ENCODE results near the gene CD2AP.

The CD2AP gene

GRCh38 chr6:47519279-47519678, 41.7 kb downstream of the CD2AP start:
- no peak for TF ChIP-seq PAX5 (IDR thresholded peaks at IDR 0.05; ENCODE audit: insufficient read depth, low read length, severe bottlenecking)
- no peak for TF ChIP-seq TAF1 (IDR thresholded peaks at IDR 0.05; ENCODE audit: low read depth, low read length)
- TF ChIP-seq POU2F2 (IDR thresholded peaks at IDR 0.05; ENCODE audit: low read depth, low read length): no peak
- no peak for TF ChIP-seq SPI1 (IDR thresholded peaks at IDR 0.05; ENCODE audit: low read depth, low read length)
- TF ChIP-seq POLR2AphosphoS5 (IDR thresholded peaks at IDR 0.05; ENCODE audit: low read depth, low read length): no peak
- DNase-seq (ENCODE audit: insufficient read length, low spot score): no peak
- FAIRE-seq: no peak

DNA sequence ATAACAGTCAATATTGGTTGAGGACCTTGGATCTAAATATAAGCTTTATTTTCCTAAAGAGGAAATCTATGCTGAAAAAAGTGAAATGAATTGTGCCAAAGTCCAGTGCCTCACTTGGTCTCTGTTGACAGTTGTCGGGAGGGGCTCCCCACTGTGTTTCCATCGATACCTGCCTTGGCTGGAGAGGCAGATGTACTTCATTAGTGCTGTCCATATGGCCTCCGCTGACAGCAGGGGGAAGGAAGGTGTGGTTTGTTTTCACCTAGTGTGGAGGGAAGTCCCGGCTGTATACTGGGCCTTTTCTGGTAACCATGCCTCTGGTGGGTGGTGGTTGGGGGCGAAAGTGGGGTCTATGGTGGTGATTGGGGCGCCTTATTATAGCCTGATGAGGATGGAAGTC, 42.7 kb downstream of the CD2AP start:
- peak; percentile 28 for FAIRE-seq
- TF ChIP-seq POLR2A (IDR thresholded peaks at IDR 0.05; ENCODE audit: low read depth, low read length): no peak
- TF ChIP-seq PAX5 (IDR thresholded peaks at IDR 0.05; ENCODE audit: insufficient read depth, low read length, severe bottlenecking): no peak
- TF ChIP-seq SPI1 (IDR thresholded peaks at IDR 0.05; ENCODE audit: low read depth, low read length): no peak
- TF ChIP-seq TAF1 (IDR thresholded peaks at IDR 0.05; ENCODE audit: low read depth, low read length): no peak
- no peak for TF ChIP-seq POU2F2 (IDR thresholded peaks at IDR 0.05; ENCODE audit: low read depth, low read length)
- TF ChIP-seq POLR2AphosphoS5 (IDR thresholded peaks at IDR 0.05; ENCODE audit: low read depth, low read length): no peak
- no peak for DNase-seq (ENCODE audit: insufficient read length, low spot score)

DNA sequence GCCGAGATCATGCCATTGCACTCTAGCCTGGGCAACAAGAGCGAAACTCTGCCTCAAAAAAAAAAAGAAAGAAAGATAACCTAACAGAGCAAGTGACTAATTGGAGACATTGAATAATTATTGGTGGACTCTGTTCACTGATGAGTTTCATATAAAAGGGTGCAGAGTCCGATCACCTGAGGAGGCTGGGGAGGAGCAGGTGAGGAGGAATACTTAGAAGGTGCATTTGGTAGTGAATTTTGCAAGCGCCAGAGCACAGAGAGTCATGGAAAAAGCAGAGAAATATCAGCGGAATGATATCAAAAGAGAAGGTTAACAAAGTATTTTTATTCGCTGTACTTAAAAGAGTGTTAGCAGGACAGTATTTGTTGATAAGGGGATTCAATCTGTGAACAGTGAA, 44.4 kb downstream of the CD2AP start:
- TF ChIP-seq POU2F2 (IDR thresholded peaks at IDR 0.05; ENCODE audit: low read depth, low read length): no peak
- no peak for TF ChIP-seq POLR2AphosphoS5 (IDR thresholded peaks at IDR 0.05; ENCODE audit: low read depth, low read length)
- no peak for TF ChIP-seq PAX5 (IDR thresholded peaks at IDR 0.05; ENCODE audit: insufficient read depth, low read length, severe bottlenecking)
- TF ChIP-seq TAF1 (IDR thresholded peaks at IDR 0.05; ENCODE audit: low read depth, low read length): no peak
- TF ChIP-seq SPI1 (IDR thresholded peaks at IDR 0.05; ENCODE audit: low read depth, low read length): no peak
- no peak for TF ChIP-seq POLR2A (IDR thresholded peaks at IDR 0.05; ENCODE audit: low read depth, low read length)
- FAIRE-seq (no peak), DNase-seq (ENCODE audit: insufficient read length, low spot score) (no peak)

DNA sequence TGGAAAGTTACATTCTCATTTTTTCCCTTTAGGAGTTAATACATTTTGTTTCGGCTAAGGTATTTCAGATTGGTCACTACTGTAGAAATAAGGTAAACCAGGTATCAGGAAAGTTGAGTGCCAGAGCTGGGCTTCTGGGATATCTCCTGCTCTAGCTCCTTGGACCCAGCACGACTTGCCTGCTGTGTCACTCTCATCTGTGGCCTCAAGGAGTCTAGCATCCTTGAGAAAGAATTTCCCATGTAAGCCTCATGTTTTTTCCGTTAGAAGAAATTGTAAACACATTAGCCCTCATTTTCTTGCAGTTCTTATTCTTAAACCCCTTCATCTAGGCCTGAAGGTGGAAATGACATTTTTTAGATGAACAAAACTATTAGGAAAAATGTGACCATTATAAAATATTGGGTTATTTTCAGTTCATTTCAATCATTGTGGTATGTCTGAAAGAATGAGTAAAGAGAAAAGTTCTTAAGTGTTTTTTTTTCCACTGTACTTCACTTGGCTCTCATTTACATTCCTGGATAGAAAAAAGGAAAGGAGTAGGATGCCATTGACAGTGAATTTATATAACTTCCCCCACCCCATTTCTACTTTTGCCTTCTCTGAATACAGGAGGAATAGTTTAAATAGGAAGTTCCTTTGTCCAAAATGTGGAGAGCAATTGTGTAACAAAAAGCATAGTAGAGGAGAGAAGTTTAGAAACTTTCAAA, 46.7 kb downstream of the CD2AP start:
- no peak for FAIRE-seq
- DNase-seq (ENCODE audit: insufficient read length, low spot score): no peak
- TF ChIP-seq POLR2AphosphoS5 (IDR thresholded peaks at IDR 0.05; ENCODE audit: low read depth, low read length) (no peak), POU2F2 (IDR thresholded peaks at IDR 0.05; ENCODE audit: low read depth, low read length) (no peak), POLR2A (IDR thresholded peaks at IDR 0.05; ENCODE audit: low read depth, low read length) (no peak), PAX5 (IDR thresholded peaks at IDR 0.05; ENCODE audit: insufficient read depth, low read length, severe bottlenecking) (no peak), TAF1 (IDR thresholded peaks at IDR 0.05; ENCODE audit: low read depth, low read length) (no peak), SPI1 (IDR thresholded peaks at IDR 0.05; ENCODE audit: low read depth, low read length) (no peak)

DNA sequence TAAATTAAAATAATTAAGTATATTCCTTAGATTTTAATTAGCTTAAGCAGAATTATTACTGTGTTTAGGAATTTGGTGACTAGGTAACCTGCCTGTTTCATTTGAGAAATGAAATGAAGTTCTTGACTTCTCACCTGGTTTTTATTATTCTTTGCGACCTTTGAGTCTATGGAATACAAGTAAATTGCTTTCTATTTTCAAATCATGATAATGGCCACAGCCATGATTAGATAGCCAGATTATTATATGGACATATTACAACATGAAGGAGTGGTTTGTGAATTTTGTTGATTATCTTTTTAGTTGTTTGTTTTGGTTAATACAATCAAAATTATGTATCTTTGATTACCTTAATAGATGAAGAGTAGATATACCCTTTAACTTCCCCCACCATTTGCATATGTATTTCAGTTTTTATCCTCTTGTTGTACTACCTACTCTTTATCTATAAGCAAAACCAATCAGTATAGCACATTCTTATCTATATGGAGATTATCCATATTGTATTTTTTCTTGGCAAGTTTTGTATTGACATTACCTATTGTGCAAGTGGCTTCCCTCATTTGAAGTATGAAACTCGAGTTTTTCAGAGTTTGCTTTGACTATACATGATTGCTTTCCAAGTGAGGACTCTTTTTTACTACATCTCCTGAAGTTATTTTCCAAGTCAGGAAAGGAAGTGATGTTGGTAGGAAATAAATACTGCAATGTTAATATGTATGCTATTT, 47.9 kb downstream of the CD2AP start:
- FAIRE-seq (no peak), DNase-seq (ENCODE audit: insufficient read length, low spot score) (no peak)
- TF ChIP-seq PAX5 (IDR thresholded peaks at IDR 0.05; ENCODE audit: insufficient read depth, low read length, severe bottlenecking) (no peak), SPI1 (IDR thresholded peaks at IDR 0.05; ENCODE audit: low read depth, low read length) (no peak), TAF1 (IDR thresholded peaks at IDR 0.05; ENCODE audit: low read depth, low read length) (no peak), POLR2A (IDR thresholded peaks at IDR 0.05; ENCODE audit: low read depth, low read length) (no peak), POLR2AphosphoS5 (IDR thresholded peaks at IDR 0.05; ENCODE audit: low read depth, low read length) (no peak), POU2F2 (IDR thresholded peaks at IDR 0.05; ENCODE audit: low read depth, low read length) (no peak)

GRCh38 chr6:47527274-47527673, 49.7 kb downstream of the CD2AP start:
- no peak for DNase-seq (ENCODE audit: insufficient read length, low spot score)
- TF ChIP-seq TAF1 (IDR thresholded peaks at IDR 0.05; ENCODE audit: low read depth, low read length) (no peak), POLR2AphosphoS5 (IDR thresholded peaks at IDR 0.05; ENCODE audit: low read depth, low read length) (no peak), SPI1 (IDR thresholded peaks at IDR 0.05; ENCODE audit: low read depth, low read length) (no peak), PAX5 (IDR thresholded peaks at IDR 0.05; ENCODE audit: insufficient read depth, low read length, severe bottlenecking) (no peak), POU2F2 (IDR thresholded peaks at IDR 0.05; ENCODE audit: low read depth, low read length) (no peak), POLR2A (IDR thresholded peaks at IDR 0.05; ENCODE audit: low read depth, low read length) (no peak)
- no peak for FAIRE-seq

DNA sequence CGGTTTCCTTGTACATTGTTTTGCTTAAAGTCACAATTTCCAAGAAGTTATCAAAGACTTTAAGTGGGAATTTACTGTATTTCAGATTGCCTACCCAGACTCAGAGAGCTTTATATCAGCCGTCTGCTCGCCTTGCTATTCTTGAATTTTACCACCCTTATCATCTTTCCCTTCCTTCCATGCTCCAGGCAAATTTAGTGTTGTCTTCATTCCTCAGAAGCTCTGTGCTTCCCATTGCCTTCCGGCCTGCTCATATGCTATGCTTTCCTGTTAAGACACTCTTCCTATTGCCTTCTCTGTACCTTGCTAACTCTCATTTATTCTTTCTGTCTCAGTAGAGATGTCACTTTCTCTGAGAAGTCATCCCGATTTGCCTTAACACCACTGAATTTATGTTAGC, 52.1 kb downstream of the CD2AP start:
- TF ChIP-seq POLR2AphosphoS5 (IDR thresholded peaks at IDR 0.05; ENCODE audit: low read depth, low read length) (no peak), PAX5 (IDR thresholded peaks at IDR 0.05; ENCODE audit: insufficient read depth, low read length, severe bottlenecking) (no peak), POU2F2 (IDR thresholded peaks at IDR 0.05; ENCODE audit: low read depth, low read length) (no peak), TAF1 (IDR thresholded peaks at IDR 0.05; ENCODE audit: low read depth, low read length) (no peak), POLR2A (IDR thresholded peaks at IDR 0.05; ENCODE audit: low read depth, low read length) (no peak), SPI1 (IDR thresholded peaks at IDR 0.05; ENCODE audit: low read depth, low read length) (no peak)
- FAIRE-seq (no peak), DNase-seq (ENCODE audit: insufficient read length, low spot score) (no peak)

DNA sequence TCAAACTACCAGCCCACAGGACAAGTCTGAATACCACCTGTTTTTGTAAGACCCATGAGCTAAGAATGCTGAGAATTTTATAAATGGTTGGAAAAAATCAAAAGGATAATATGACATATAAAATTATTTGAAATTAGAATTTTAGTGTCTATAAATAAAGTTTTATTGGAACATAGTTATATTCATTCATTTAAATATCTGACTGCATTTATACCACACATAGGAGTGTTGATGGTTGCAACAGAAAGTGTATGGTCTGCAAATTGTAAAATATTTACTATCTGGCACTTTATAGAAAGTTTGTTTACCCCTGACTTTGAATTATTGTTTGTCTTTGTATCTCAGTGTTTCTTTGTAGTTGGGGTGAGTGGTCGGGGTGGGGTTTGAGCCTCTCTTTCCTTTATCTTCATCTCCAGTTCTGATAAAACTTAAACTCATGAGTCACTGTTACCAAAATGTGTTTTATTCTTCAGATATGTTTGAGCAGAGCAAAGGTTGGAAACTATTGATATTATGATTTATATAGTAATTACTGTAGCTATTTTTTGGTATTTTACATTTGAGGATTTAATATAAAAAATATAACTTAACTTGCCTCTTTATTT, 55.5 kb downstream of the CD2AP start:
- DNase-seq (ENCODE audit: insufficient read length, low spot score) (no peak), FAIRE-seq (no peak)
- no peak for TF ChIP-seq POU2F2 (IDR thresholded peaks at IDR 0.05; ENCODE audit: low read depth, low read length)
- TF ChIP-seq SPI1 (IDR thresholded peaks at IDR 0.05; ENCODE audit: low read depth, low read length): no peak
- no peak for TF ChIP-seq POLR2A (IDR thresholded peaks at IDR 0.05; ENCODE audit: low read depth, low read length)
- TF ChIP-seq POLR2AphosphoS5 (IDR thresholded peaks at IDR 0.05; ENCODE audit: low read depth, low read length): no peak
- TF ChIP-seq PAX5 (IDR thresholded peaks at IDR 0.05; ENCODE audit: insufficient read depth, low read length, severe bottlenecking): no peak
- TF ChIP-seq TAF1 (IDR thresholded peaks at IDR 0.05; ENCODE audit: low read depth, low read length): no peak

- TF ChIP-seq POU2F2 (IDR thresholded peaks at IDR 0.05; ENCODE audit: low read depth, low read length) (no peak), PAX5 (IDR thresholded peaks at IDR 0.05; ENCODE audit: insufficient read depth, low read length, severe bottlenecking) (no peak), POLR2A (IDR thresholded peaks at IDR 0.05; ENCODE audit: low read depth, low read length) (no peak), POLR2AphosphoS5 (IDR thresholded peaks at IDR 0.05; ENCODE audit: low read depth, low read length) (no peak), SPI1 (IDR thresholded peaks at IDR 0.05; ENCODE audit: low read depth, low read length) (no peak), TAF1 (IDR thresholded peaks at IDR 0.05; ENCODE audit: low read depth, low read length) (no peak)
- DNase-seq (ENCODE audit: insufficient read length, low spot score) (no peak), FAIRE-seq (no peak)
Measured at GRCh38 chr6:47534063-47534462, 56.5 kb downstream of the CD2AP start.

Data from GM12891 (cell line).